Measurements from ENCODE around the gene GPR83. TPM values are rescaled to one million over a fixed set of nuclear protein-coding genes. Genes with fewer than 3 reads are reported as not detected.

GPR83 gene
- total RNA-seq, 1 experiment from 2014 or later = 0.06 TPM

- no peak overlapping the region for H3K4me3 ChIP-seq (ENCODE audit: low read depth, low read length, poor library complexity, severe bottlenecking)
- no peaks in the 10 kb centered on the region for H3K27me3 ChIP-seq (replicated peaks; ENCODE audit: insufficient read depth, low read depth, low read length, poor library complexity)
- ChIA-PET CTCF (no interaction called here), POLR2A (ENCODE audit: low non-redundant PET) (no interaction called here)
- H3K4me1 ChIP-seq (ENCODE audit: insufficient read depth, low read length, poor library complexity, severe bottlenecking) = no peaks in the 10 kb centered on the region
- TF ChIP-seq EZH2 (IDR thresholded peaks at IDR 0.05; ENCODE audit: borderline replicate concordance, low read depth, low read length, poor library complexity, severe bottlenecking) = no peak
- TF ChIP-seq, protein P1, sequence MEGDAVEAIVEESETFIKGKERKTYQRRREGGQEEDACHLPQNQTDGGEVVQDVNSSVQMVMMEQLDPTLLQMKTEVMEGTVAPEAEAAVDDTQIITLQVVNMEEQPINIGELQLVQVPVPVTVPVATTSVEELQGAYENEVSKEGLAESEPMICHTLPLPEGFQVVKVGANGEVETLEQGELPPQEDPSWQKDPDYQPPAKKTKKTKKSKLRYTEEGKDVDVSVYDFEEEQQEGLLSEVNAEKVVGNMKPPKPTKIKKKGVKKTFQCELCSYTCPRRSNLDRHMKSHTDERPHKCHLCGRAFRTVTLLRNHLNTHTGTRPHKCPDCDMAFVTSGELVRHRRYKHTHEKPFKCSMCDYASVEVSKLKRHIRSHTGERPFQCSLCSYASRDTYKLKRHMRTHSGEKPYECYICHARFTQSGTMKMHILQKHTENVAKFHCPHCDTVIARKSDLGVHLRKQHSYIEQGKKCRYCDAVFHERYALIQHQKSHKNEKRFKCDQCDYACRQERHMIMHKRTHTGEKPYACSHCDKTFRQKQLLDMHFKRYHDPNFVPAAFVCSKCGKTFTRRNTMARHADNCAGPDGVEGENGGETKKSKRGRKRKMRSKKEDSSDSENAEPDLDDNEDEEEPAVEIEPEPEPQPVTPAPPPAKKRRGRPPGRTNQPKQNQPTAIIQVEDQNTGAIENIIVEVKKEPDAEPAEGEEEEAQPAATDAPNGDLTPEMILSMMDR (conservative IDR thresholded peaks at IDR 0.05; ENCODE audit: low read depth, low read length) = no peak
- intact Hi-C loops (cut with micrococcal nuclease; ENCODE audit: unreplicated experiment) = no loop called here
- H3K9me3 ChIP-seq (ENCODE audit: low read depth, low read length, poor library complexity, severe bottlenecking) = no peaks in the 10 kb centered on the region
- no TSS peak for BruUV-seq (replicated peaks)
- no peak for DNase-seq (ENCODE audit: low spot score)
- no peaks in the 10 kb centered on the region for H3K36me3 ChIP-seq (ENCODE audit: insufficient read depth, low read length, poor library complexity, severe bottlenecking)
- no peak overlapping the region for H3K27ac ChIP-seq (ENCODE audit: low read depth, low read length, poor library complexity, severe bottlenecking)
These were observed 22.3 kb upstream of the GPR83 start for GRCh38 chr11:94423507-94423906.

DNA sequence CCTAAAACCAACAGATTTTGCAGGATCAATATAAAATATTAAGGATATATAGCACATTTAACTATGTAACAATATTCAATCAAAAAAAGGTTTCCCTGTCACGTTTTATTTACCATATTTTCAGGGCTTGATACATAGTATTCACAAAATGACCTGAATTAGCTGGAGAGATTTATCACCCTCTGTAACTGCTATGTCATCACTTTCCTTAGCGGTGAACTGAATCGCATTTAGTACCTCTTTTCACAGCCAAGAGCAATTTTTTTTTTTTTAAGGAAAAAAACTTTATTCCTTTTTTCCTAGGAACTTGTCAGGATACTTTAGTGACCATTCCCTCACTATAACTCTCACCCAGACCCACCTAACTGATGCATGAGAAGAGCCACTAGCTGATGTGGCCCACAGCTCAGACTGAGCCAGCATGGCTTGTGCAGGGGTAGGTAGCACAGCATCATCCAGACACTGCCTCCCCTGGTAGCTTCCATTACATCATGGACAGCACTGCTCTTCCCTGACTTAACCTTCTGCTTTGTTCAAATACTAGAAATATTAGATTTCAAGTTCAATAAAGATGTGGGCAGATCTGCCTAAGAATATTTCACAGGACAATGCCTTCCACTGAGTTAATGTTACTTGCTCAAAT is 17.0 kb upstream of the GPR83 start:
- ChIA-PET POLR2A (ENCODE audit: low non-redundant PET) (no interaction called here), CTCF (interaction anchor here (1.5 kb wide), 1 partner anchor 497 kb away, joined by 3 read pairs; no protein-coding TSS in a partner anchor)
- no TSS peak for BruUV-seq (replicated peaks)
- no peak overlapping the region for H3K27ac ChIP-seq (ENCODE audit: low read depth, low read length, poor library complexity, severe bottlenecking)
- H3K36me3 ChIP-seq (ENCODE audit: insufficient read depth, low read length, poor library complexity, severe bottlenecking) = no peaks in the 10 kb centered on the region
- H3K4me1 ChIP-seq (ENCODE audit: insufficient read depth, low read length, poor library complexity, severe bottlenecking) = no peaks in the 10 kb centered on the region
- DNase-seq (ENCODE audit: low spot score) = no peak
- intact Hi-C loops (cut with micrococcal nuclease; ENCODE audit: unreplicated experiment) = loop anchor here (5.0 kb wide), 1 partner anchor 496 kb away; no protein-coding TSS in a partner anchor
- H3K4me3 ChIP-seq (ENCODE audit: low read depth, low read length, poor library complexity, severe bottlenecking) = no peak overlapping the region
- no peaks in the 10 kb centered on the region for H3K9me3 ChIP-seq (ENCODE audit: low read depth, low read length, poor library complexity, severe bottlenecking)
- H3K27me3 ChIP-seq (replicated peaks; ENCODE audit: insufficient read depth, low read depth, low read length, poor library complexity) = no peaks in the 10 kb centered on the region
- no peak for TF ChIP-seq EZH2 (IDR thresholded peaks at IDR 0.05; ENCODE audit: borderline replicate concordance, low read depth, low read length, poor library complexity, severe bottlenecking)
- TF ChIP-seq, protein P1 (conservative IDR thresholded peaks at IDR 0.05; ENCODE audit: low read depth, low read length) = no peak

- no peak for TF ChIP-seq EZH2 (IDR thresholded peaks at IDR 0.05; ENCODE audit: borderline replicate concordance, low read depth, low read length, poor library complexity, severe bottlenecking)
- TF ChIP-seq, protein P1 (conservative IDR thresholded peaks at IDR 0.05; ENCODE audit: low read depth, low read length) = peak; percentile 75
- DNase-seq (ENCODE audit: low spot score) = peak; percentile 45
- ChIA-PET POLR2A (ENCODE audit: low non-redundant PET) (no interaction called here), CTCF (interaction anchor here (0.9 to 1.5 kb wide), 4 partner anchors 92 to 522 kb away, joined by 3 to 19 read pairs (median 3); no protein-coding TSS in a partner anchor)
- Histone ChIP-seq H3K27me3 (replicated peaks; ENCODE audit: insufficient read depth, low read depth, low read length, poor library complexity) (no peaks in the 10 kb centered on the region), H3K4me1 (ENCODE audit: insufficient read depth, low read length, poor library complexity, severe bottlenecking) (no peaks in the 10 kb centered on the region), H3K36me3 (ENCODE audit: insufficient read depth, low read length, poor library complexity, severe bottlenecking) (no peaks in the 10 kb centered on the region), H3K9me3 (ENCODE audit: low read depth, low read length, poor library complexity, severe bottlenecking) (no peaks in the 10 kb centered on the region), H3K27ac (ENCODE audit: low read depth, low read length, poor library complexity, severe bottlenecking) (no peak overlapping the region), H3K4me3 (ENCODE audit: low read depth, low read length, poor library complexity, severe bottlenecking) (no peak overlapping the region)
- intact Hi-C loops (cut with micrococcal nuclease; ENCODE audit: unreplicated experiment) = loop anchor here (2.0 to 5.0 kb wide), 3 partner anchors 89 to 495 kb away; no protein-coding TSS in a partner anchor
- BruUV-seq (replicated peaks) = no TSS peak
These were observed 16.3 kb upstream of the GPR83 start for GRCh38 chr11:94417386-94417987.

Data from A673 (cell line).